22Rv1 (cell line): ENCODE results near the gene LRRC4B.

Source experiments
- ZFX ChIP-seq: fragments of 450-650 bp; IDR thresholded peaks from 2 replicates; pipeline ENCODE4 v1.6.1; 2017; ENCODE audit warnings: antibody characterized with exemption, borderline replicate concordance
- TF ChIP-seq, protein P1 (sequence below): fragments of 450-650 bp; IDR thresholded peaks from 2 replicates; pipeline ENCODE4 v1.5.1; 2017; ENCODE audit warnings: mild to moderate bottlenecking

DNA sequence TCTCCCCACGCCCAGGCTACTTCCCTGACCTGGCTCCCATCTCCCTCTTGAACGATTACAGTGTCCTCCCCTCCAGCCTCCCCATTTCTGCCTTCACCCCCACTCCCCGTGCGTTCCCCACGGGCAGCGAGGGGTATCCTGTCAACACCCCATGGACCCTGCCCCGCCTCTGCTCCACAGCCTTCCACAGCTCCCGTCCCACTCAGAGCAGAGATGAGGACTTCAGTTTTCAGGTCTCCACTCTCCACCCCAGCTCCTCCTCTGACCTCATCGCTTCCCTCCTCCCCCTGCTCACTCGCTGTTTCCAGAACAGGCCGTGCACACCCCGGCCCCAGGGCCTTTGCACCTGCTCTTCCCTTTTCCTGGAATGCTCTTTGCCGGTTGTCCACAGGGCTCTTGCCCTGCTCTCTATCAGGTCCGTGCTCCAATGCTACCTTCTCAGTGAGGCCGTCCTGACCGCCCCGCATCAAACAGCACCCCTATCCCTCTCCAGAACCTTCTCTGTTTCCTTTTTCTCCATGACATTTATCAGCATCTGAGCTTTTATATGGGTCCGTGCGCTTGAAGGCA lies 15.0 kb downstream of the LRRC4B start:
- TF ChIP-seq, protein P1, sequence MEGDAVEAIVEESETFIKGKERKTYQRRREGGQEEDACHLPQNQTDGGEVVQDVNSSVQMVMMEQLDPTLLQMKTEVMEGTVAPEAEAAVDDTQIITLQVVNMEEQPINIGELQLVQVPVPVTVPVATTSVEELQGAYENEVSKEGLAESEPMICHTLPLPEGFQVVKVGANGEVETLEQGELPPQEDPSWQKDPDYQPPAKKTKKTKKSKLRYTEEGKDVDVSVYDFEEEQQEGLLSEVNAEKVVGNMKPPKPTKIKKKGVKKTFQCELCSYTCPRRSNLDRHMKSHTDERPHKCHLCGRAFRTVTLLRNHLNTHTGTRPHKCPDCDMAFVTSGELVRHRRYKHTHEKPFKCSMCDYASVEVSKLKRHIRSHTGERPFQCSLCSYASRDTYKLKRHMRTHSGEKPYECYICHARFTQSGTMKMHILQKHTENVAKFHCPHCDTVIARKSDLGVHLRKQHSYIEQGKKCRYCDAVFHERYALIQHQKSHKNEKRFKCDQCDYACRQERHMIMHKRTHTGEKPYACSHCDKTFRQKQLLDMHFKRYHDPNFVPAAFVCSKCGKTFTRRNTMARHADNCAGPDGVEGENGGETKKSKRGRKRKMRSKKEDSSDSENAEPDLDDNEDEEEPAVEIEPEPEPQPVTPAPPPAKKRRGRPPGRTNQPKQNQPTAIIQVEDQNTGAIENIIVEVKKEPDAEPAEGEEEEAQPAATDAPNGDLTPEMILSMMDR, result no peak
- TF ChIP-seq ZFX, result no peak
